Measurements from ENCODE around the gene SRP19.
"Not testable (repeated sequence)": the region's sequence is repeated elsewhere in the genome, so short reads cannot be mapped to it uniquely, and the experiment has no call there.

SRP19 gene

GRCh38 chr5:112860929-112861637, at the start of gene SRP19:
SRP19 (plus strand) TSS chr5:112861287; CDS start chr5:112861377, 90 bp downstream.
- FAIRE-seq: peak; percentile 99

GRCh38 chr5:112812549-112812948, 48.5 kb upstream of the SRP19 start:
- peak; percentile 18 for FAIRE-seq
- no peak for DNase-seq (ENCODE audit: insufficient read length, low spot score)

More at GRCh38 chr5:112860929-112861637, at the start of gene SRP19:
- peak; percentile 86 for DNase-seq (ENCODE audit: insufficient read length, low spot score)

GRCh38 chr5:112820246-112820645, 40.8 kb upstream of the SRP19 start:
- no peak for FAIRE-seq
- DNase-seq (ENCODE audit: insufficient read length, low spot score): no peak

GRCh38 chr5:112822456-112822855, 38.6 kb upstream of the SRP19 start:
- DNase-seq (ENCODE audit: insufficient read length, low spot score) (no peak), FAIRE-seq (peak; percentile 26)

- FAIRE-seq (no peak), DNase-seq (ENCODE audit: insufficient read length, low spot score) (no peak)
These were observed 37.9 kb upstream of the SRP19 start for GRCh38 chr5:112823181-112823580.

- no peak for DNase-seq (ENCODE audit: insufficient read length, low spot score)
- FAIRE-seq: no peak
These were observed 37.4 kb upstream of the SRP19 start for GRCh38 chr5:112823656-112824055.

- no peak for FAIRE-seq
- DNase-seq (ENCODE audit: insufficient read length, low spot score): no peak
These were observed 36.9 kb upstream of the SRP19 start for GRCh38 chr5:112824197-112824596.

- FAIRE-seq (no peak), DNase-seq (ENCODE audit: insufficient read length, low spot score) (no peak)
These were observed 30.7 kb upstream of the SRP19 start for GRCh38 chr5:112830378-112830777.

GRCh38 chr5:112833971-112834370, 27.1 kb upstream of the SRP19 start:
- no peak for FAIRE-seq
- DNase-seq (ENCODE audit: insufficient read length, low spot score): no peak

- FAIRE-seq: no peak
These were observed 16.6 kb upstream of the SRP19 start for GRCh38 chr5:112844489-112844888.

GRCh38 chr5:112846556-112846955, 14.5 kb upstream of the SRP19 start:
- FAIRE-seq: no peak
- DNase-seq (ENCODE audit: insufficient read length, low spot score): no peak

More at GRCh38 chr5:112844489-112844888, 16.6 kb upstream of the SRP19 start:
- DNase-seq (ENCODE audit: insufficient read length, low spot score): no peak

GRCh38 chr5:112847306-112847705, 13.8 kb upstream of the SRP19 start:
- peak; percentile 51 for FAIRE-seq
- DNase-seq (ENCODE audit: insufficient read length, low spot score): no peak

- DNase-seq (ENCODE audit: insufficient read length, low spot score): peak; percentile 12
- FAIRE-seq: peak; percentile 98
These were observed 12.8 kb upstream of the SRP19 start for GRCh38 chr5:112848116-112848811.

- DNase-seq (ENCODE audit: insufficient read length, low spot score) (no peak), FAIRE-seq (no peak)
These were observed 11.2 kb upstream of the SRP19 start for GRCh38 chr5:112849912-112850311.

- DNase-seq (ENCODE audit: insufficient read length, low spot score) (no peak), FAIRE-seq (no peak)
These were observed 6.4 kb upstream of the SRP19 start for GRCh38 chr5:112854651-112855050.

GRCh38 chr5:112857866-112858265, 3.2 kb upstream of the SRP19 start:
- FAIRE-seq: no peak
- no peak for DNase-seq (ENCODE audit: insufficient read length, low spot score)

GRCh38 chr5:112860571-112860928, 537 bp upstream of the SRP19 start:
- not testable (repeated sequence) for DNase-seq (ENCODE audit: insufficient read length, low spot score); FAIRE-seq

- FAIRE-seq: peak; percentile 59
- DNase-seq (ENCODE audit: insufficient read length, low spot score): no peak
These were observed 525 bp downstream of the SRP19 start for GRCh38 chr5:112861638-112861985.

GRCh38 chr5:112862085-112862484, 998 bp downstream of the SRP19 start:
- FAIRE-seq (no peak), DNase-seq (ENCODE audit: insufficient read length, low spot score) (no peak)

- DNase-seq (ENCODE audit: insufficient read length, low spot score): no peak
- no peak for FAIRE-seq
These were observed 2.5 kb downstream of the SRP19 start for GRCh38 chr5:112863549-112863948.

GRCh38 chr5:112865128-112865527, 4.0 kb downstream of the SRP19 start:
- DNase-seq (ENCODE audit: insufficient read length, low spot score) (no peak), FAIRE-seq (no peak)

- no peak for DNase-seq (ENCODE audit: insufficient read length, low spot score)
- FAIRE-seq: no peak
These were observed 5.7 kb downstream of the SRP19 start for GRCh38 chr5:112866739-112867138.
